ENCODE data around the gene BSDC1. TPM values are rescaled to one million over a fixed set of nuclear protein-coding genes. Genes with fewer than 3 reads are reported as not detected.

BSDC1 gene
- total RNA-seq, 4 donors from 2014 or later, result 49.4 to 92.1 (median 71.9) TPM

GRCh38 chr1:32349211-32349708 is 45.0 kb downstream of the BSDC1 start:
- TF ChIP-seq CTCF (IDR thresholded peaks at IDR 0.05; ENCODE audit: low read depth), result no peak

- TF ChIP-seq CTCF (IDR thresholded peaks at IDR 0.05; ENCODE audit: low read depth), result no peak
These were observed 47.6 kb downstream of the BSDC1 start for GRCh38 chr1:32346532-32347157.

DNA sequence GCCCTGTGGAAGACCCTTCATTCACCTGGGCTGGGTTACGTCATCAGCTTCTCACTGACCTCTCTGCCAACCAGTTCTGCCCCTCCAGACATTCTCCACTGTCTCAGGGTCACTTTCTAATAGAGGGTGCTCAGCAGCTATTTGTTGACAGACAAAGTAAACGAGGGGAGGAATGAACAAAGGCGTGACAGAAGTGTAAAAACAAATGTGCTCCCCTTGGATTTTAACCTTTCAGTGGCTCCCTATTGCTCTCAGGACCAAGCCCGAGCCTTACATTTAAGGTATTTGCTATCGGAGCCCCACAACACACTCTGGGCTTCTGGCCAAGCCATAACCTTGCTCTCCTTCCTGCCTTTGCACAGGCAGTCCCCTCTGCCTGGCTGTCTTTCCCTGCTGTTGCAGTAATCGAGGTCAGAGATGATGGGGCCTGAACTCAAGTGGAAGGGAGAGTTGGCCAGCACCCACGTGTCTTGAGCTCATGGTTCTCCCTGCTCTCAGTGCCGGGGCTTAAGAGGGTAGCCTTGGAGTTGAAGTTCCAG is 48.9 kb downstream of the BSDC1 start:
- no peak for TF ChIP-seq CTCF (IDR thresholded peaks at IDR 0.05; ENCODE audit: low read depth)

DNA sequence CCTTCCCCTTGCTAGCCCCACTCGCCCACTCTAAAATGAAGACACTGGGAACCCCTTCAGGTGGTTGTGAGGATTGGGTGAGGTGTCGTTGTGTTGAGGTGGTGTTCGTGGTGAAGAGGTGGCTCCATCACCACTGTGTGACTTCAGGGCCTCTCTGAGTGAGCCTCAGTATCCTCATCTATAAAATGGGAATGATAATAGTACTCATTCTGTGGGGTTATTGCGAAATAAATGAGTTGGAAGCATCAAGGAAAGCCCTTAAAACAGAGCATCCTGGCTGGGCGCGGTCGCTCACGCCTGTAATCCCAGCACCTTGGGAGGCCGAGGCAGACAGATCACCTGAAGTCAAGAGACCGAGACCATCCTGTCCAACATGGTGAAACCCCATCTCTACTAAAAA is 51.5 kb downstream of the BSDC1 start:
- TF ChIP-seq CTCF (IDR thresholded peaks at IDR 0.05; ENCODE audit: low read depth), result no peak

DNA sequence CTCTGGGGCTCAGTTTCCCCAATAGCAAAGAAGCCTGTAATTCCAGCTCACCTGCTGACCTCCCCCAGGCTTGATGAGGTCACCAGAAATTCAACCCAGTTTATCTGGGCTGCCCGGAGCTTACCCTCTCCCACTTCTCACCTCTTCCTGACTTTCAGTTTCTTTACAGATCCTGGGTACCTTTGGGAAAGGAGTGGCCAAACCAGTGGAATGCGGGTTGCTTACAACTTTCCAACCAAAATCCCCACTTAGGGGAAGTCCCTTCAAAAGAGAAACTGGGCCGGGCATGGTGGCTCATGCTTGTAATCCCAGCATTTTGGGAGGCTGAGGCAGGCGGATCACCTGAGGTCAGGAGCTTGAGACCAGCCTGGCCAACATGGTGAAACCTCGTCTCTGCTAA is 52.3 kb downstream of the BSDC1 start:
- no peak for TF ChIP-seq CTCF (IDR thresholded peaks at IDR 0.05; ENCODE audit: low read depth)

DNA sequence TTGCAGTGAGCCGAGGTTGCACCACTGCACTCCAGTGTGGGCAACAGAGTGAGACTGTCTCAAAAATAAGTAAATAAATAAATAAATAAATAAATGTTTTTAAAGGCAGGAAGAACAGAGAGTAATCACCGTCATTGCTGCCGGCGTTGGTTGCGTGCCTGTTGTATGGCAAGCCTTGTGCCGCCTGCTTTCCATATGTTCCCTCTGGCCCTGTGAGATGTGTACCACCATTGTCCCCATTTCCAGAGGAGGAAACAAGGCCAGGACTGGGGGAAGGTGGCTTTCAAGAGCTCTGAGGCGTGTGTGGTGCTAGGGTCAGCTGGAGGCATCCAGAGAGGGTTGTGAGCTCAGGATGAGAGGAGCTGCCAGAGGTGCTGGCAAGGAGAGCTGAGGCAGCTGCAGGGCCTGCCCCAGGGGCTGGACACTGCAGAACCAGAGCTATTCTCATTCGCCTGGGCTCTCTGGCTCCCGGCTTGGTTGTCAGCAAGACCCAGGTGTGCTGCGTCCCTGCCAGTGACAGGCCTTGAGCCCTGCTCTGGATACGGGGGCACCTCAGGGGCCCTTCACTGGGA is 53.0 kb downstream of the BSDC1 start:
- no peak for TF ChIP-seq CTCF (IDR thresholded peaks at IDR 0.05; ENCODE audit: low read depth)

- TF ChIP-seq CTCF (IDR thresholded peaks at IDR 0.05; ENCODE audit: low read depth), result no peak
These were observed 54.8 kb downstream of the BSDC1 start for GRCh38 chr1:32339363-32339978.
